ENCODE measurements around the gene GLRA1.
"Not testable (repeated sequence)": the region's sequence is repeated elsewhere in the genome, so short reads cannot be mapped to it uniquely, and the experiment has no call there.

GLRA1 gene

GRCh38 chr5:151880324-151880723, 44.3 kb downstream of the GLRA1 start:
- DNase-seq: no peak

GRCh38 chr5:151873701-151874100, 51.0 kb downstream of the GLRA1 start:
- DNase-seq: no peak

- DNase-seq: no peak
These were observed 52.0 kb downstream of the GLRA1 start for GRCh38 chr5:151872701-151873100.

GRCh38 chr5:151870820-151871219, 53.8 kb downstream of the GLRA1 start:
- DNase-seq: no peak

- no peak for DNase-seq
These were observed 54.4 kb downstream of the GLRA1 start for GRCh38 chr5:151870271-151870670.

GRCh38 chr5:151869843-151870242, 54.8 kb downstream of the GLRA1 start:
- DNase-seq: no peak

GRCh38 chr5:151868451-151868850, 56.2 kb downstream of the GLRA1 start:
- no peak for DNase-seq

- no peak for DNase-seq
These were observed 60.4 kb downstream of the GLRA1 start for GRCh38 chr5:151864061-151864748.

GRCh38 chr5:151863566-151863965, 61.1 kb downstream of the GLRA1 start:
- no peak for DNase-seq

- DNase-seq: no peak
These were observed 61.7 kb downstream of the GLRA1 start for GRCh38 chr5:151862811-151863472.

GRCh38 chr5:151860867-151861266, 63.8 kb downstream of the GLRA1 start:
- not testable (repeated sequence) for DNase-seq

GRCh38 chr5:151856861-151857260, 67.8 kb downstream of the GLRA1 start:
- DNase-seq: no peak

GRCh38 chr5:151855701-151856100, 69.0 kb downstream of the GLRA1 start:
- no peak for DNase-seq

GRCh38 chr5:151847871-151848270, 76.8 kb downstream of the GLRA1 start:
- no peak for DNase-seq

- no peak for DNase-seq
These were observed 77.9 kb downstream of the GLRA1 start for GRCh38 chr5:151846765-151847164.

GRCh38 chr5:151832843-151833242, 91.8 kb downstream of the GLRA1 start:
- not testable (repeated sequence) for DNase-seq

GRCh38 chr5:151829370-151829769, 95.3 kb downstream of the GLRA1 start:
- no peak for DNase-seq

- DNase-seq: peak; percentile 70
These were observed 99.2 kb downstream of the GLRA1 start for GRCh38 chr5:151825445-151825844.

GRCh38 chr5:151822141-151822540, 102.5 kb downstream of the GLRA1 start:
- no peak for DNase-seq

GRCh38 chr5:151820903-151821302, 103.7 kb downstream of the GLRA1 start:
- DNase-seq: peak; percentile 9

- DNase-seq: no peak
These were observed 104.4 kb downstream of the GLRA1 start for GRCh38 chr5:151820271-151820670.

- no peak for DNase-seq
These were observed 104.8 kb downstream of the GLRA1 start for GRCh38 chr5:151819830-151820229.

GRCh38 chr5:151815051-151815450, 109.6 kb downstream of the GLRA1 start:
- DNase-seq: no peak

- no peak for DNase-seq
These were observed 111.8 kb downstream of the GLRA1 start for GRCh38 chr5:151812757-151813309.
